CD4-positive, alpha-beta T cell (primary cell): Measurements from ENCODE around the gene KCNMB2. TPM values are rescaled to one million over a fixed set of nuclear protein-coding genes. Genes with fewer than 3 reads are reported as not detected.

Source experiments
- ATAC-seq: fragments of 200-7000 bp; cut with Tn5 transposase; one replicate; pipeline ENCODE4 v1.10.0; 2022; ENCODE audit warnings: mild to moderate bottlenecking; ENCODE audit not compliant: poor library complexity
- CTCF ChIA-PET: fragments of 350-600 bp; sonication (Branson Sonifier 250); formaldehyde crosslinking; loops from one replicate; lab custom pipeline; 2021; ENCODE audit warnings: antibody characterized with exemption, inconsistent platforms; lab: Charles Lee
- POLR2A ChIA-PET: fragments of 350-600 bp; sonication (Branson Sonifier 250); formaldehyde crosslinking; loops from one replicate; lab custom pipeline; 2021; ENCODE audit warnings: antibody characterized with exemption, inconsistent platforms; lab: Charles Lee
- DNase-seq, 14 experiments: peaks; one replicate each; pipeline ENCODE4 v3.0.0-alpha.2; 2013 to 2020; ENCODE audit warnings: mixed read lengths in 2 of 14
- H3K27ac ChIP-seq, 2 donors: one replicate each; pipeline versions ENCODE4 v1.5.1 to v1.7.0; 2013; ENCODE audit warnings: low read length in 2 of 2, low read depth in 1 of 2, mild to moderate bottlenecking in 1 of 2
- H3K27me3 ChIP-seq, 2 experiments: 1 replicate in 1 of 2; 2 replicates in 1 of 2; pipeline versions ENCODE4 v1.6.1 to v1.7.0; 2013; ENCODE audit warnings: low read length in 2 of 2, control low read depth in 1 of 2, mild to moderate bottlenecking in 1 of 2, moderate library complexity in 1 of 2; ENCODE audit not compliant: insufficient read depth in 2 of 2, control insufficient read depth in 1 of 2
- H3K36me3 ChIP-seq: one replicate; pipeline ENCODE4 v1.6.1; 2013; ENCODE audit warnings: low read length, control low read depth; ENCODE audit not compliant: insufficient read depth
- H3K4me1 ChIP-seq: one replicate; pipeline ENCODE4 v1.6.1; 2013; ENCODE audit warnings: low read length, control low read depth; ENCODE audit not compliant: insufficient read depth
- H3K4me3 ChIP-seq: one replicate; pipeline ENCODE4 v1.5.1; 2013; ENCODE audit warnings: mild to moderate bottlenecking, low read length, moderate library complexity
- H3K9me3 ChIP-seq, 2 experiments: 1 replicate in 1 of 2; 2 replicates in 1 of 2; pipeline versions ENCODE4 v1.6.1 to v1.7.0; 2013; ENCODE audit warnings: low read length in 2 of 2, mild to moderate bottlenecking in 2 of 2, control low read depth in 1 of 2, moderate library complexity in 1 of 2; ENCODE audit not compliant: control insufficient read depth in 1 of 2, insufficient read depth in 1 of 2
- H3K27ac Mint-ChIP-seq: one replicate; pipeline ENCODE4 v1.8.0; 2020; ENCODE audit warnings: mixed read lengths
- H3K27me3 Mint-ChIP-seq: one replicate; pipeline ENCODE4 v1.8.0; 2021; ENCODE audit warnings: mixed read lengths
- H3K36me3 Mint-ChIP-seq: one replicate; pipeline ENCODE4 v1.8.0; 2021; ENCODE audit warnings: low read depth, mixed read lengths
- H3K4me1 Mint-ChIP-seq: one replicate; pipeline ENCODE4 v1.8.0; 2021; ENCODE audit warnings: low read depth, mixed read lengths
- H3K4me3 Mint-ChIP-seq: one replicate; pipeline ENCODE4 v1.8.0; 2020; ENCODE audit warnings: mild to moderate bottlenecking, mixed read lengths
- H3K9me3 Mint-ChIP-seq: one replicate; pipeline ENCODE4 v1.8.0; 2020; ENCODE audit warnings: mixed read lengths
- intact Hi-C, 2 experiments: fragments of 100-400 bp; cut with DNase I in 1 of 2; cut with micrococcal nuclease in 1 of 2; formaldehyde crosslinking; loops; one replicate each; pipeline versions ENCODE4 v1.15.1 to v1.9.0; 2023 to 2025; cut with DNase I, micrococcal nuclease
- total RNA-seq, 174 experiments: library from RNA in 2 of 174; stranded (reverse) in 2 of 174; gene quantifications; one replicate each; pipeline ENCODE4 v1.2.3 and lab custom pipeline; 2021 to 2026
- TF ChIP-seq, protein P1 (sequence below): fragments of 200-600 bp; IDR thresholded peaks from one replicate; pipeline ENCODE4 v1.8.0; 2022; ENCODE audit warnings: antibody characterized with exemption, mild to moderate bottlenecking

Gene KCNMB2
- total RNA-seq, 2 experiments from 2014 or later = not detected

DNA sequence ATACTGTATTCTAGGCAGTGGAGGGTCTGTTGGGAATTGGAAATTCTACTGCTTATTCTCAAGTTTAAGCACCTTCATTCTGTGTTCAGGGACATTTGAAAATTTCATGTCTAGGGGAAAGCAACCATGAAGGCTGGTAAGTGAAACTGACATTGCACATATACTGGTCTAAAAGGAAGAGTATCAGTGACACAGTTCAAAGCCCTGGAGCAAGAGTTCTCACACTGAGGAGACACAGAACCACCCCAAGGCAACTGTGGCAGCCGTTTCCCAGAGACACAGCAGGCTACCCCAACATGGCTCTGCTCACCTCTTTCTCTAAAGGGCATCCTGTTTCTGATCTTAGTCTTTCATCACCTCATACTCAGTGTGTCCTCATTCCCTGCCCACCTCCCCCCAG, 67.5 kb downstream of the KCNMB2 start:
- H3K36me3 Mint-ChIP-seq = no peaks in the 10 kb centered on the region
- DNase-seq = no peak
- TF ChIP-seq, protein P1, sequence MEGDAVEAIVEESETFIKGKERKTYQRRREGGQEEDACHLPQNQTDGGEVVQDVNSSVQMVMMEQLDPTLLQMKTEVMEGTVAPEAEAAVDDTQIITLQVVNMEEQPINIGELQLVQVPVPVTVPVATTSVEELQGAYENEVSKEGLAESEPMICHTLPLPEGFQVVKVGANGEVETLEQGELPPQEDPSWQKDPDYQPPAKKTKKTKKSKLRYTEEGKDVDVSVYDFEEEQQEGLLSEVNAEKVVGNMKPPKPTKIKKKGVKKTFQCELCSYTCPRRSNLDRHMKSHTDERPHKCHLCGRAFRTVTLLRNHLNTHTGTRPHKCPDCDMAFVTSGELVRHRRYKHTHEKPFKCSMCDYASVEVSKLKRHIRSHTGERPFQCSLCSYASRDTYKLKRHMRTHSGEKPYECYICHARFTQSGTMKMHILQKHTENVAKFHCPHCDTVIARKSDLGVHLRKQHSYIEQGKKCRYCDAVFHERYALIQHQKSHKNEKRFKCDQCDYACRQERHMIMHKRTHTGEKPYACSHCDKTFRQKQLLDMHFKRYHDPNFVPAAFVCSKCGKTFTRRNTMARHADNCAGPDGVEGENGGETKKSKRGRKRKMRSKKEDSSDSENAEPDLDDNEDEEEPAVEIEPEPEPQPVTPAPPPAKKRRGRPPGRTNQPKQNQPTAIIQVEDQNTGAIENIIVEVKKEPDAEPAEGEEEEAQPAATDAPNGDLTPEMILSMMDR = no peak
- peaks cover 0 to 2% of the 10 kb centered on the region in 2 experiments for H3K27me3 ChIP-seq
- H3K9me3 ChIP-seq = no peaks in the 10 kb centered on the region
- H3K4me1 ChIP-seq = no peaks in the 10 kb centered on the region
- ATAC-seq = no peak
- H3K27me3 Mint-ChIP-seq = peaks cover 16% of the 10 kb centered on the region
- H3K27ac Mint-ChIP-seq = no peak overlapping the region
- CTCF ChIA-PET = no interaction called here
- H3K4me3 Mint-ChIP-seq = no peak overlapping the region
- H3K9me3 Mint-ChIP-seq = no peaks in the 10 kb centered on the region
- no peak overlapping the region for H3K27ac ChIP-seq
- H3K4me3 ChIP-seq = no peak overlapping the region
- intact Hi-C loops = no loop called here
- POLR2A ChIA-PET = no interaction called here
- no peaks in the 10 kb centered on the region for H3K4me1 Mint-ChIP-seq
- no peaks in the 10 kb centered on the region for H3K36me3 ChIP-seq

DNA sequence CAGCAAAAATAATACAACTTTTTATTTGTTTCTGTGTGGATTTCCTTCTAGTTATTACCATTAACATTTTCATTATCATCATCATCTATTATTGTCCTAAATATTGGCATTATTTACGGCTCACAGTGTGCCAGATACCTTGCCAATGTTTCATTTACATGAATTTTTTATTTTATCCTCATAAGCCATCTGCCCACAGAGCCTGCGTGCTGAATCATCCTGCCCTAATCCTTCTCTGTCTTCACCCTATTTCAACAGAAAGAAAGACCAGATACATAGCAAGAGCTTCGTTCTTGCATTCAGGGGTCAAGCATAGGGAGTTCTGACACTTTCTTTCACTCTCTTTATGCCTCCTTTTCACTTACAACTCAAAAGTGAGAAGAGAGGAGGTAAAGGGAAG, 82.0 kb downstream of the KCNMB2 start:
- DNase-seq = no peak
- Mint-ChIP-seq H3K27ac (no peak overlapping the region), H3K4me3 (no peak overlapping the region), H3K4me1 (no peaks in the 10 kb centered on the region), H3K9me3 (no peaks in the 10 kb centered on the region), H3K27me3 (peaks cover 7% of the 10 kb centered on the region), H3K36me3 (no peaks in the 10 kb centered on the region)
- H3K9me3 ChIP-seq = peaks cover 0 to 5% of the 10 kb centered on the region in 2 experiments
- no peak overlapping the region for H3K4me3 ChIP-seq
- H3K36me3 ChIP-seq = no peaks in the 10 kb centered on the region
- no peaks in the 10 kb centered on the region for H3K27me3 ChIP-seq
- ChIA-PET POLR2A (no interaction called here), CTCF (interaction anchor here (0.6 kb wide), 1 partner anchor 34 kb away, joined by 3 read pairs; no protein-coding TSS in a partner anchor)
- TF ChIP-seq, protein P1 = no peak
- H3K4me1 ChIP-seq = no peaks in the 10 kb centered on the region
- intact Hi-C loops = no loop called here
- no peak for ATAC-seq
- no peak overlapping the region for H3K27ac ChIP-seq

DNA sequence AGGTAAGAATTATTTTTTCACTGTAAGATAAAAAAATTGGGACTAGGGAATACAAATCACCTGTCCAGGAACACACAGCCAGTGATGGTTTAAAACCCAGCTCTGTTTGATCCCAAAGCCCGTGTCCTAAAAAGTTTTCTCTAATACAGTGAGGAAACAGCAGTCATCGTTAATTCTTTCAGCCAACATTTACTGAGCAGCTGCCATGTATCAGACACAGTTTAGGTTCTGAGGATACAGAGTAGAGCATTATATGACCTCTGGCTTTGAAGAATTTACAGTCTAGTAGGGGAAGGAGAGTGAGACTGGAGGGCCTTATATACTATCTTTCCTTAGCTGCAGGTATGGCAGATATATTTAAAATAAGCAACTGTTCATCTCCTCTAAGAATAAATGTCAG, 82.7 kb downstream of the KCNMB2 start:
- DNase-seq = no peak
- TF ChIP-seq, protein P1 = no peak
- Histone ChIP-seq H3K36me3 (no peaks in the 10 kb centered on the region), H3K4me1 (no peaks in the 10 kb centered on the region), H3K27ac (no peak overlapping the region), H3K27me3 (no peaks in the 10 kb centered on the region), H3K4me3 (no peak overlapping the region), H3K9me3 (peaks cover 0 to 5% of the 10 kb centered on the region in 2 experiments)
- no peak overlapping the region for H3K27ac Mint-ChIP-seq
- H3K27me3 Mint-ChIP-seq = peaks cover 7% of the 10 kb centered on the region
- intact Hi-C loops = no loop called here
- ATAC-seq = no peak
- ChIA-PET POLR2A (no interaction called here), CTCF (no interaction called here)
- H3K4me1 Mint-ChIP-seq = no peaks in the 10 kb centered on the region
- H3K36me3 Mint-ChIP-seq = no peaks in the 10 kb centered on the region
- no peaks in the 10 kb centered on the region for H3K9me3 Mint-ChIP-seq
- H3K4me3 Mint-ChIP-seq = no peak overlapping the region
